Activated CD8-positive, alpha-beta memory T cell treated with anti-CD3 and anti-CD28 coated beads, Interleukin-2, amount 50 U/mL, for 4 hours (primary cell): ENCODE measurements around the gene ARHGAP22.

Source experiments
- DNase-seq: peaks from one replicate; pipeline ENCODE4 v3.0.0-alpha.2; 2020

ARHGAP22 gene

GRCh38 chr10:48508791-48509772 lies 95.8 kb downstream of the ARHGAP22 start:
- DNase-seq, result no peak

GRCh38 chr10:48507933-48508790 lies 96.7 kb downstream of the ARHGAP22 start:
- DNase-seq, result no peak

GRCh38 chr10:48507494-48507893 lies 97.4 kb downstream of the ARHGAP22 start:
- no peak for DNase-seq

GRCh38 chr10:48506147-48506917 lies 98.5 kb downstream of the ARHGAP22 start:
- no peak for DNase-seq

GRCh38 chr10:48505394-48506112 lies 99.3 kb downstream of the ARHGAP22 start:
- DNase-seq, result no peak

GRCh38 chr10:48504141-48504885 lies 100.6 kb downstream of the ARHGAP22 start:
- DNase-seq, result no peak

GRCh38 chr10:48503293-48503911 lies 101.5 kb downstream of the ARHGAP22 start:
- DNase-seq, result no peak

- DNase-seq, result no peak
Measured at GRCh38 chr10:48502791-48503190, 102.1 kb downstream of the ARHGAP22 start.

GRCh38 chr10:48501787-48502771 lies 102.8 kb downstream of the ARHGAP22 start:
- no peak for DNase-seq

- DNase-seq, result no peak
Measured at GRCh38 chr10:48501226-48501625, 103.6 kb downstream of the ARHGAP22 start.

- DNase-seq, result no peak
Measured at GRCh38 chr10:48500771-48501170, 104.1 kb downstream of the ARHGAP22 start.

GRCh38 chr10:48498940-48499510 lies 105.8 kb downstream of the ARHGAP22 start:
- no peak for DNase-seq

GRCh38 chr10:48497780-48498770 lies 106.8 kb downstream of the ARHGAP22 start:
- DNase-seq, result no peak

- no peak for DNase-seq
Measured at GRCh38 chr10:48496831-48497779, 107.8 kb downstream of the ARHGAP22 start.

GRCh38 chr10:48496105-48496830 lies 108.6 kb downstream of the ARHGAP22 start:
- no peak for DNase-seq
